Measurements from ENCODE around the gene ABHD17C. TPM values are rescaled to one million over a fixed set of nuclear protein-coding genes. Genes with fewer than 3 reads are reported as not detected.

The ABHD17C gene
- total RNA-seq, 1 donor from 2014 or later, result 6.8 TPM

DNA sequence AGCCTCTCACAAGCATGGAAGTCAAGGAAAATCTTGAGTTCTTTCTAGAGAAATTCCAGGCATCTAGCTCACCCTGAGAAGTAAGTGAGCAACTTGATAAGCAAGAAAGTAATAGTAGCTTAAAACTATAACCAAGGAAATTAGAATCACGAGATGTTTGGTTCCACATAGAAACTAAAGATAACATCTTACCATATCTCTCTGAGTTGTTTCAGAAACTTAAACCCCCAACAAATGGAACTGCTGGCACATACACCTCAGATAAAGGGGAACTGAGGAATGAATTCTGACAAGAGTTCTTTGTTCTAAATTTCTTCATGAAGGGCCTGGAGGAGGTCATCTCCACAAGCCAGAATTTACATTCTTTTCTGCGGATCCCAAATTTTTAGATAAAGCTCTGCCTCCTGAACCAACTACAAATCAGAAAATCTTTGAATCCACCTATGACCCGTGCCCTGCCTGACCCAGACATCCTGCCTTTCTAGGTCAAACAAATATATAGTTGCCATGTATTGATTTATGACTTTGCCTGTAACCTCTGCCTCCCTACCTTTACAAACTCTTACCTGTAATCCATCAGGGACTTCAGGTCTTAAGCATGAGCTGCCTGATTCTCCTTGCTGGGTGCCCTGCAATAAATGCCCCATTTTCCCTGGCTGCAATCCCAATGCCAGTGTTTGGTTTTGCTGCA is 26.4 kb upstream of the ABHD17C start:
- DNase-seq, result no peak
- no peak overlapping the region for H3K4me3 Mint-ChIP-seq (ENCODE audit: unreplicated experiment)
- no peaks in the 10 kb centered on the region for H3K27me3 Mint-ChIP-seq (ENCODE audit: unreplicated experiment)
- no peaks in the 10 kb centered on the region for H3K4me1 Mint-ChIP-seq (ENCODE audit: low read depth, unreplicated experiment)
- H3K27ac Mint-ChIP-seq (ENCODE audit: unreplicated experiment), result no peak overlapping the region
- no peaks in the 10 kb centered on the region for H3K9me3 Mint-ChIP-seq (ENCODE audit: unreplicated experiment)
- H3K36me3 Mint-ChIP-seq (ENCODE audit: unreplicated experiment), result no peaks in the 10 kb centered on the region
- no peak for TF ChIP-seq CTCF (IDR thresholded peaks at IDR 0.05; ENCODE audit: partially characterized antibody, unreplicated experiment)

DNA sequence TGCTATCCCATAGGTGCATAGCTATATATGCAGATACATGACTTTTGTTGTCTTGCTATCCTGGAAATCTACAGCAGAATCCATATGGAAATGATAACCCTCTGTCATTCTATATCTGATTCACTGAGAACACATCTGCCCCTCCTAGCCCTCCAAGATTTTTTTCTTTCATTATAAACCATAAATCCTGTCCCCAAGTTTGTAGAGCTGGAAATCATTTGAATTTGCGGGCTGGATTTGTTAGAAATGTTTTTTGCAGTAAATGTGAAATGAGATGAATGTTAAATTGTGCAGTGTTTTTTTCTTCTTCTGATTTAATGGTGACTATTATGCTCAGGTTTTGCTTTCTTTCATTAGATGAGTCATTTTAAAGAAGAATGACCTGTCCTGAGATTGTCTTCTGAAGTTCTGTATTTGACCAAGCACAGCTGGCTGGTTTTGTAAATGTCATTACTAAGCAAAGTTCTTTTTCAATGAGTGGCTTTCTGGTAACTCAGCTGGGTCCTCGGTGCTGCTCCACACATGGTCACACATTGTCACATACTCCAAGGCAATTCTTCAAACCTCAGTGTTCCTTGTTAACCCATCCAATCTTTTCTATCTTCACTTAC is 25.3 kb upstream of the ABHD17C start:
- Mint-ChIP-seq H3K36me3 (ENCODE audit: unreplicated experiment) (no peaks in the 10 kb centered on the region), H3K4me3 (ENCODE audit: unreplicated experiment) (no peak overlapping the region), H3K27me3 (ENCODE audit: unreplicated experiment) (no peaks in the 10 kb centered on the region), H3K27ac (ENCODE audit: unreplicated experiment) (no peak overlapping the region), H3K4me1 (ENCODE audit: low read depth, unreplicated experiment) (no peaks in the 10 kb centered on the region), H3K9me3 (ENCODE audit: unreplicated experiment) (no peaks in the 10 kb centered on the region)
- no peak for DNase-seq
- no peak for TF ChIP-seq CTCF (IDR thresholded peaks at IDR 0.05; ENCODE audit: partially characterized antibody, unreplicated experiment)

- Mint-ChIP-seq H3K27ac (ENCODE audit: unreplicated experiment) (no peak overlapping the region), H3K4me1 (ENCODE audit: low read depth, unreplicated experiment) (no peaks in the 10 kb centered on the region), H3K36me3 (ENCODE audit: unreplicated experiment) (no peaks in the 10 kb centered on the region), H3K27me3 (ENCODE audit: unreplicated experiment) (no peaks in the 10 kb centered on the region), H3K9me3 (ENCODE audit: unreplicated experiment) (no peaks in the 10 kb centered on the region), H3K4me3 (ENCODE audit: unreplicated experiment) (no peak overlapping the region)
- DNase-seq, result no peak
- TF ChIP-seq CTCF (IDR thresholded peaks at IDR 0.05; ENCODE audit: partially characterized antibody, unreplicated experiment), result no peak
These were observed 21.4 kb upstream of the ABHD17C start for GRCh38 chr15:80673561-80674244.

GRCh38 chr15:80674245-80674614 is 20.9 kb upstream of the ABHD17C start:
- Mint-ChIP-seq H3K4me1 (ENCODE audit: low read depth, unreplicated experiment) (no peaks in the 10 kb centered on the region), H3K36me3 (ENCODE audit: unreplicated experiment) (no peaks in the 10 kb centered on the region), H3K9me3 (ENCODE audit: unreplicated experiment) (no peaks in the 10 kb centered on the region), H3K4me3 (ENCODE audit: unreplicated experiment) (no peak overlapping the region), H3K27me3 (ENCODE audit: unreplicated experiment) (no peaks in the 10 kb centered on the region), H3K27ac (ENCODE audit: unreplicated experiment) (no peak overlapping the region)
- no peak for TF ChIP-seq CTCF (IDR thresholded peaks at IDR 0.05; ENCODE audit: partially characterized antibody, unreplicated experiment)
- DNase-seq, result no peak

GRCh38 chr15:80677041-80677440 is 18.1 kb upstream of the ABHD17C start:
- Mint-ChIP-seq H3K4me1 (ENCODE audit: low read depth, unreplicated experiment) (no peaks in the 10 kb centered on the region), H3K27ac (ENCODE audit: unreplicated experiment) (no peak overlapping the region), H3K4me3 (ENCODE audit: unreplicated experiment) (no peak overlapping the region), H3K27me3 (ENCODE audit: unreplicated experiment) (no peaks in the 10 kb centered on the region), H3K36me3 (ENCODE audit: unreplicated experiment) (no peaks in the 10 kb centered on the region), H3K9me3 (ENCODE audit: unreplicated experiment) (no peaks in the 10 kb centered on the region)
- TF ChIP-seq CTCF (IDR thresholded peaks at IDR 0.05; ENCODE audit: partially characterized antibody, unreplicated experiment), result no peak
- DNase-seq, result no peak

Measured in glutamatergic neuron (in vitro differentiated cells).